HepG2 (cell line): ENCODE data around the gene PRKG1. TPM values are rescaled to one million over a fixed set of nuclear protein-coding genes. Genes with fewer than 3 reads are reported as not detected.

Experiments
- ATAC-seq: fragments of 200-7000 bp; cut with Tn5 transposase; 3 replicates; pipeline ENCODE4 v1.9.1; 2020; ENCODE audit warnings: mild to moderate bottlenecking, moderate library complexity
- BruUV-seq: library from RNA; stranded (reverse); fragments of 400-500 nt; replicated peaks from 2 replicates; lab custom pipeline; 2021; lab: Mats Ljungman, UMichigan
- CTCF ChIA-PET: fragments of 300-600 bp; formaldehyde crosslinking; extraction: SDS; loops from one replicate; lab custom pipeline; 2021; ENCODE audit warnings: low total read pairs, inconsistent platforms, low intra/inter-chr PET ratio; lab: Yijun Ruan, JAX
- POLR2A ChIA-PET: fragments of 350-600 bp; sonication (Branson Sonifier 250); formaldehyde crosslinking; loops from one replicate; lab custom pipeline; 2020; ENCODE audit warnings: antibody characterized with exemption, inconsistent platforms; lab: Yijun Ruan, JAX
- DNase-seq: peaks from one replicate; pipeline ENCODE4 v3.0.0-alpha.2; 2015; ENCODE audit warnings: low spot score
- FAIRE-seq: peaks from 3 replicates; lab custom pipeline; 2011; peaks lifted over from hg19 to GRCh38; lab: Jason Lieb, UNC
- H2AFZ ChIP-seq: one replicate; pipeline ENCODE4 v1.6.1; 2011; ENCODE audit warnings: low read length, inconsistent platforms
- H3K27ac ChIP-seq: fragments of 300-600 bp; 3 replicates; pipeline ENCODE4 v1.8.0; 2011; ENCODE audit warnings: mixed run types, mild to moderate bottlenecking, mixed read lengths, low read length, inconsistent platforms; ENCODE audit not compliant: insufficient read depth; ENCODE audit errors: extremely low read length
- H3K27me3 ChIP-seq, 2 experiments: fragments of 200-600 bp in 1 of 2; 2 replicates in 1 of 2; 3 replicates in 1 of 2; pipeline versions ENCODE4 v1.6.0 to v1.8.0; 2011; ENCODE audit warnings: low read length in 2 of 2, mild to moderate bottlenecking in 2 of 2, moderate library complexity in 2 of 2, inconsistent platforms in 1 of 2; ENCODE audit not compliant: insufficient read depth in 2 of 2, control insufficient read depth in 1 of 2
- H3K36me3 ChIP-seq, 2 experiments: fragments of 200-600 bp in 1 of 2; replicated peaks in 1 of 2; 2 replicates in 1 of 2; 3 replicates in 1 of 2; pipeline versions ENCODE4 v1.5.1 to v1.8.0; 2011; ENCODE audit warnings: low read length in 2 of 2, inconsistent platforms in 1 of 2; ENCODE audit not compliant: insufficient read depth in 2 of 2, control insufficient read depth in 1 of 2
- H3K4me1 ChIP-seq: 2 replicates; pipeline ENCODE4 v1.5.1; 2012; ENCODE audit warnings: low read length, inconsistent platforms; ENCODE audit not compliant: insufficient read depth
- H3K4me2 ChIP-seq: 2 replicates; pipeline ENCODE4 v1.6.0; 2011; ENCODE audit warnings: low read depth, low read length, inconsistent platforms
- H3K4me3 ChIP-seq, 3 experiments: fragments of 200-600 bp in 1 of 3; sonication (generic), shearing (Covaris generic) in 1 of 3; replicated peaks in 1 of 3; 2 replicates each; pipeline ENCODE4 v1.5.1; 2011 to 2016; ENCODE audit warnings: low read length in 3 of 3, inconsistent platforms in 2 of 3, low read depth in 2 of 3, mild to moderate bottlenecking in 2 of 3, control low read depth in 1 of 3, mixed read lengths in 1 of 3; ENCODE audit not compliant: insufficient read depth in 1 of 3
- H3K79me2 ChIP-seq: one replicate; pipeline ENCODE4 v1.6.1; 2011; ENCODE audit warnings: low read length, inconsistent platforms; ENCODE audit not compliant: insufficient read depth
- H3K9ac ChIP-seq: 2 replicates; pipeline ENCODE4 v1.6.0; 2011; ENCODE audit warnings: mild to moderate bottlenecking, low read depth, low read length, inconsistent platforms; ENCODE audit not compliant: insufficient read depth
- H3K9me3 ChIP-seq: 2 replicates; pipeline ENCODE4 v1.5.1; 2012; ENCODE audit warnings: mild to moderate bottlenecking, low read length
- H4K20me1 ChIP-seq: 2 replicates; pipeline ENCODE4 v1.6.0; 2011; ENCODE audit warnings: inconsistent platforms, mild to moderate bottlenecking, low read length, moderate library complexity; ENCODE audit not compliant: insufficient read depth
- CBX2 ChIP-seq, 2 experiments: fragments of 200-600 bp in 1 of 2; sonication (generic); formaldehyde crosslinking in 1 of 2; IDR thresholded peaks; 2 replicates each; pipeline versions ENCODE4 v1.7.0 to v1.8.1; 2018 to 2022; ENCODE audit warnings: low read depth in 2 of 2, low read length in 1 of 2, mild to moderate bottlenecking in 1 of 2, missing genetic modification reagents in 1 of 2
- GATA4 ChIP-seq: sonication (generic); IDR thresholded peaks from 2 replicates; pipeline ENCODE4 v1.6.1; 2016; ENCODE audit warnings: antibody characterized with exemption, low read depth, borderline replicate concordance
- MEIS2 ChIP-seq: sonication (generic); formaldehyde crosslinking; IDR thresholded peaks from 2 replicates; pipeline ENCODE4 v1.9.0; 2021; ENCODE audit warnings: mild to moderate bottlenecking, missing genetic modification reagents
- MTA1 ChIP-seq: sonication (generic); formaldehyde crosslinking; IDR thresholded peaks from 2 replicates; pipeline ENCODE4 v1.4.0; 2020; ENCODE audit warnings: missing genetic modification reagents, mild to moderate bottlenecking, borderline replicate concordance
- NFAT5 ChIP-seq: sonication (generic); formaldehyde crosslinking; IDR thresholded peaks from 2 replicates; pipeline ENCODE4 v1.4.0; 2020; ENCODE audit warnings: missing genetic modification reagents
- PPARG ChIP-seq: conservative IDR thresholded peaks from 2 replicates; pipeline ENCODE4 v1.6.1; 2016; ENCODE audit warnings: missing biosample characterization, missing genetic modification reagents
- REXO4 ChIP-seq: sonication (generic); formaldehyde crosslinking; IDR thresholded peaks from 2 replicates; pipeline ENCODE4 v1.8.0; 2022; ENCODE audit warnings: missing genetic modification reagents, mild to moderate bottlenecking, borderline replicate concordance
- SKI ChIP-seq: fragments of 450-650 bp; IDR thresholded peaks from one replicate; pipeline ENCODE4 v1.6.1; 2018; ENCODE audit warnings: mild to moderate bottlenecking; ENCODE audit not compliant: partially characterized antibody
- SOX5 ChIP-seq: IDR thresholded peaks from 2 replicates; pipeline ENCODE4 v1.6.1; 2016; ENCODE audit warnings: borderline replicate concordance
- ZBTB10 ChIP-seq: sonication (generic); formaldehyde crosslinking; IDR thresholded peaks from 2 replicates; pipeline ENCODE4 v1.4.0; 2020; ENCODE audit warnings: missing genetic modification reagents, borderline replicate concordance
- ZNF230 ChIP-seq: sonication (generic); formaldehyde crosslinking; IDR thresholded peaks from 2 replicates; pipeline ENCODE4 v1.4.0; 2020; ENCODE audit warnings: mild to moderate bottlenecking, missing genetic modification reagents
- ZNF816 ChIP-seq: sonication (generic); formaldehyde crosslinking; IDR thresholded peaks from 2 replicates; pipeline ENCODE4 v1.8.0; 2022; ENCODE audit warnings: missing genetic modification reagents, mild to moderate bottlenecking, borderline replicate concordance
- WGBS: methylation state at CpG from one replicate; pipeline ENCODE4 v1.1.6; 2017; ENCODE audit warnings: low lambda C conversion rate; 5-methylcytosine and 5-hydroxymethylcytosine counted together
- in situ Hi-C: cut with HindIII; loops from 2 replicates; pipeline ENCODE4 v1.10.0; 2017; ENCODE audit warnings: low pct_unique_long_range_greater_than_20kb; ENCODE audit not compliant: extremely low pct_ligation_motif_present
- intact Hi-C: fragments of 100-400 bp; cut with micrococcal nuclease; formaldehyde crosslinking; loops from one replicate; pipeline ENCODE4 v1.10.0; 2022; ENCODE audit not compliant: unreplicated experiment
- polyA plus RNA-seq, 8 experiments: library from polyadenylated mRNA; depleted of rRNA in 3 of 8; stranded (reverse) in 7 of 8; unstranded in 1 of 8; fragments of >200 nt; fragmentation: Illumina TruSeq in 4 of 8; extraction: Trizol in 4 of 8; gene quantifications; 2 replicates each; pipeline versions ENCODE4 v1.2.1 to v1.2.3, GENCODE V29; 2011 to 2016; ENCODE audit warnings: low read depth in 4 of 8, missing spikeins in 1 of 8, mixed read lengths in 1 of 8; ENCODE audit not compliant: insufficient read depth in 1 of 8
- total RNA-seq, 5 experiments: library from RNA; depleted of rRNA; stranded (reverse); fragments of >200 nt; fragmentation: Illumina TruSeq; extraction: Trizol; gene quantifications; 2 replicates each; pipeline ENCODE4 v1.2.3, GENCODE V29; 2016; ENCODE audit warnings: low read depth in 1 of 5

Gene PRKG1
- total and polyA plus RNA-seq, 2 of the 13 experiments (the other 11 are each of a cell fraction or from before 2014, with no cell fraction given) = 0.01 TPM; not detected in 1

GRCh38 chr10:51510231-51510630, 435.9 kb downstream of the PRKG1 start:
- Histone ChIP-seq H3K27me3 (no peaks in the 10 kb centered on the region), H3K27ac (no peak overlapping the region), H3K36me3 (no peaks in the 10 kb centered on the region), H3K4me1 (no peaks in the 10 kb centered on the region), H3K9me3 (no peaks in the 10 kb centered on the region), H3K4me3 (no peak overlapping the region), H3K4me2 (no peak overlapping the region), H3K79me2 (no peaks in the 10 kb centered on the region), H2AFZ (no peak overlapping the region), H3K9ac (no peak overlapping the region), H4K20me1 (no peaks in the 10 kb centered on the region)
- POLR2A ChIA-PET = no interaction called here
- intact Hi-C loops (no loop called here), in situ Hi-C loops (no loop called here)
- CTCF ChIA-PET = no interaction called here
- BruUV-seq = no TSS peak
- 1% methylated on average over 2 of the region's 2 CpGs for WGBS
- ATAC-seq (no peak), FAIRE-seq (no peak), DNase-seq (no peak)
- no peak for TF ChIP-seq CBX2 (IDR thresholded peaks at IDR 0.05; ENCODE audit: low read depth, low read length)
- TF ChIP-seq CBX2 (CRISPR knock-in tag; IDR thresholded peaks at IDR 0.05; ENCODE audit: low read depth) = no peak
- no peak for TF ChIP-seq SOX5
- no peak for TF ChIP-seq GATA4
- no peak for TF ChIP-seq MTA1
- TF ChIP-seq ZBTB10 (CRISPR knock-in tag) = no peak

GRCh38 chr10:51521605-51522004, 447.3 kb downstream of the PRKG1 start:
- Histone ChIP-seq H3K4me3 (no peak overlapping the region), H3K4me1 (no peaks in the 10 kb centered on the region), H3K36me3 (no peaks in the 10 kb centered on the region), H2AFZ (no peak overlapping the region), H3K9ac (no peak overlapping the region), H3K79me2 (no peaks in the 10 kb centered on the region), H4K20me1 (no peaks in the 10 kb centered on the region), H3K27me3 (no peaks in the 10 kb centered on the region), H3K4me2 (no peak overlapping the region), H3K27ac (no peak overlapping the region), H3K9me3 (no peaks in the 10 kb centered on the region)
- WGBS = 1% methylated on average over 2 of the region's 2 CpGs
- ChIA-PET CTCF (no interaction called here), POLR2A (no interaction called here)
- in situ Hi-C loops = no loop called here
- FAIRE-seq = no peak
- intact Hi-C loops = no loop called here
- no peak for DNase-seq
- ATAC-seq = no peak
- BruUV-seq = no TSS peak
- TF ChIP-seq ZNF816 (no peak), MEIS2 (CRISPR knock-in tag) (no peak), REXO4 (CRISPR knock-in tag) (no peak), PPARG (CRISPR knock-in tag) (no peak), NFAT5 (CRISPR knock-in tag) (no peak), ZNF230 (CRISPR knock-in tag) (no peak), SKI (no peak)
